ENCODE results near the gene CDC45. TPM values are rescaled to one million over a fixed set of nuclear protein-coding genes. Genes with fewer than 3 reads are reported as not detected.

The CDC45 gene
- total RNA-seq, 4 donors from 2014 or later, result 0.98 TPM; not detected in 3

GRCh38 chr22:19466848-19467752 lies 12.6 kb upstream of the CDC45 start:
- H3K4me1 ChIP-seq, result no peaks in the 10 kb centered on the region
- H3K27ac ChIP-seq, result no peak overlapping the region
- H3K36me3 ChIP-seq, result peaks cover 0 to 98% (median 49%) of the 10 kb centered on the region in 3 donors
- no peaks in the 10 kb centered on the region for H3K9me3 ChIP-seq
- 93% methylated on average over 9 of the region's 9 CpGs for WGBS, 2 donors
- TF ChIP-seq POLR2A (IDR thresholded peaks at IDR 0.05), result no peak
- TF ChIP-seq EP300 (IDR thresholded peaks at IDR 0.05), result no peak
- no peak for TF ChIP-seq CTCF (IDR thresholded peaks at IDR 0.05)
- H3K27me3 ChIP-seq, result no peaks in the 10 kb centered on the region
- no peak for DNase-seq (ENCODE audit: low spot score in 2 of 2)
- H3K4me3 ChIP-seq, result no peak overlapping the region

DNA sequence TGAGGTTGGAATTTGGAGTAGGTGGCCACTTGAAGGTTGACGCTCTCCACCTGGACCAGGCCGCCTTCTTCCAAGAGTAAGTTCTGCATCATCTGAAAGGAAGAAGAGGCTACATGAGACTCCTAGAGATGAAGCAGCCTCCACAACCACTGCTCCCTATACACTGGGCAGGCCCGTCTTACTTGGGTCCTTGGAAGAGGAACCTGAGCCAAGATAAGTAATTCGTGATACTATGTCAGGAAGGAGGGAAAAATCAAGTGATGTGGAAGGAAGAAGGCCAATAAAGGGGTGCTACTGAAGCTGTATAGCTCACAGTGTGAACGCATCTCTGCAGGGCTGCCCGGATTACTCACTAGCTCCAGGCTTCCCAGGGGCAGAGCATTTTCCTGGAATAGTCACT lies 11.8 kb upstream of the CDC45 start:
- no peaks in the 10 kb centered on the region for H3K27me3 ChIP-seq
- no peaks in the 10 kb centered on the region for H3K9me3 ChIP-seq
- H3K36me3 ChIP-seq, result peaks cover 0 to 98% (median 49%) of the 10 kb centered on the region in 3 donors

GRCh38 chr22:19469421-19469820 lies 10.3 kb upstream of the CDC45 start:
- no peaks in the 10 kb centered on the region for H3K27me3 ChIP-seq
- H3K4me1 ChIP-seq, result no peaks in the 10 kb centered on the region
- DNase-seq (ENCODE audit: low spot score in 2 of 2), result no peak
- peaks cover 0 to 100% (median 45%) of the 10 kb centered on the region in 3 donors for H3K36me3 ChIP-seq
- WGBS, 2 donors, result 89% methylated on average over 7 of the region's 7 CpGs
- no peak overlapping the region for H3K4me3 ChIP-seq
- H3K27ac ChIP-seq, result no peak overlapping the region
- no peaks in the 10 kb centered on the region for H3K9me3 ChIP-seq
- no peak for TF ChIP-seq EP300 (IDR thresholded peaks at IDR 0.05)
- TF ChIP-seq POLR2A (IDR thresholded peaks at IDR 0.05), result no peak
- TF ChIP-seq CTCF (IDR thresholded peaks at IDR 0.05), result no peak

More for the DNA sequence above, 11.8 kb upstream of the CDC45 start:
- Histone ChIP-seq H3K27ac (no peak overlapping the region), H3K4me3 (no peak overlapping the region), H3K4me1 (no peaks in the 10 kb centered on the region)
- DNase-seq (ENCODE audit: low spot score in 2 of 2), result no peak
- TF ChIP-seq EP300 (IDR thresholded peaks at IDR 0.05) (no peak), CTCF (IDR thresholded peaks at IDR 0.05) (no peak), POLR2A (IDR thresholded peaks at IDR 0.05) (no peak)
- 90 to 96% methylated on average over 6 of the region's 6 CpGs for WGBS, 2 donors

DNA sequence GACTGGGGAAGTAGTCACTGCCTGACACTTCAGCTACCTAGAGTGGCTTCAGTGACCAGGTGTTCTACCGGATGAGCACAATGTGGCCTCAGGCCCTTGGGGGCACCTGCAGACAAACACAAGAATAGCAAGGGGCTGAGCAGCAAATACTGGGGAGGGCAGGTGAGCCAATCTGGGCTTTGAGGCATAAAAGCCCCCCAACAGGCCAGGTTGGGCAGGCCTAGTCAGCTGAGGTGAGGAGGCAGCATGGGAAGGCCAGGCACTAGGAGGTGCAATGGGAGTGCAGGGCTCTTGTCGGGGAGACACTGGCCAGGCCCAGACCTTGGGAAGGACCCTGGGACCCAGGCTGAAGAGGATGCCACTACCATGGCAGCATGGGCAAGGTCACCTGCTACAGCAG lies 9.7 kb upstream of the CDC45 start:
- WGBS, 2 donors, result 88 to 92% methylated on average over 2 of the region's 2 CpGs
- no peaks in the 10 kb centered on the region for H3K27me3 ChIP-seq
- no peak for TF ChIP-seq CTCF (IDR thresholded peaks at IDR 0.05)
- TF ChIP-seq POLR2A (IDR thresholded peaks at IDR 0.05), result no peak
- no peak for TF ChIP-seq EP300 (IDR thresholded peaks at IDR 0.05)
- no peak for DNase-seq (ENCODE audit: low spot score in 2 of 2)
- peaks cover 0 to 100% (median 39%) of the 10 kb centered on the region in 3 donors for H3K36me3 ChIP-seq
- no peak overlapping the region for H3K27ac ChIP-seq
- no peaks in the 10 kb centered on the region for H3K4me1 ChIP-seq
- H3K4me3 ChIP-seq, result no peak overlapping the region
- no peaks in the 10 kb centered on the region for H3K9me3 ChIP-seq

DNA sequence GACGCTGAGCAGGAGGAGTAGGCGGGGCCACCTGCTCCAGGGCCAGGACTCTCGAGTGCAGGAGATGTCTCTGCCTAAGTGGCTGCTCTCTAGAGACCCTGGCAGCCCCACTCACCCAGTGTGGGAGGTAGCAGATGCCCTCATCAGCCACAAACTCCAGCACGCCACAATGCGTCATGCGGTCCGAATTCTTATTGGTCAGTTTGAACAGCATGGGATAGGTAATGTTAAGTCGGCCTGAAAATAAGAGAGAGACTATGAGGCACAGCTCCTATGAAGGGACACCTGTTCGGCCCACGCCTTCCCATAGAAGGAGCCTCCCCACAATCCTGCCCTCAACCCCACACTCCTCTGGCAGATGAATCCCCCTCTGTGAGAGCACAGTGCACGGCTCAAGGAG lies 8.1 kb upstream of the CDC45 start:
- Histone ChIP-seq H3K27ac (no peak overlapping the region), H3K9me3 (no peaks in the 10 kb centered on the region), H3K36me3 (peaks cover 0 to 89% (median 31%) of the 10 kb centered on the region in 3 donors), H3K27me3 (no peaks in the 10 kb centered on the region), H3K4me1 (peaks cover 0 to 14% (median 0%) of the 10 kb centered on the region in 4 donors), H3K4me3 (no peak overlapping the region)
- TF ChIP-seq POLR2A (IDR thresholded peaks at IDR 0.05) (no peak), EP300 (IDR thresholded peaks at IDR 0.05) (no peak), CTCF (IDR thresholded peaks at IDR 0.05) (no peak)
- DNase-seq (ENCODE audit: low spot score in 2 of 2), result no peak
- WGBS, 2 donors, result 87 to 90% methylated on average over 11 of the region's 11 CpGs

Data from tibial nerve (tissue), 4 donors.